H1 (cell line): Measurements from ENCODE around the gene GNG12. TPM values are rescaled to one million over a fixed set of nuclear protein-coding genes. Genes with fewer than 3 reads are reported as not detected.

Experiments used
- CTCF ChIA-PET: fragments of 300-600 bp; sonication (Branson Sonifier 250); formaldehyde crosslinking; loops from one replicate; lab custom pipeline; 2021; ENCODE audit not compliant: partially characterized antibody; lab: Charles Lee
- POLR2A ChIA-PET: fragments of 300-600 bp; sonication (Branson Sonifier 250); formaldehyde crosslinking; loops from one replicate; lab custom pipeline; 2021; ENCODE audit warnings: inconsistent platforms; ENCODE audit not compliant: partially characterized antibody; lab: Charles Lee
- DNase-seq, 2 experiments: peaks; one replicate each; pipeline versions ENCODE4 v3.0.0 to v3.0.0-alpha.2; 2010 to 2022; ENCODE audit warnings: low spot score in 2 of 2, low read depth in 1 of 2, mixed read lengths in 1 of 2
- FAIRE-seq: peaks from 2 replicates; lab custom pipeline; 2011; peaks lifted over from hg19 to GRCh38; lab: Jason Lieb, UNC
- H2AFZ ChIP-seq: 2 replicates; pipeline ENCODE4 v1.8.1; 2012; ENCODE audit warnings: low read length, inconsistent platforms
- H2AK5ac ChIP-seq: 2 replicates; pipeline ENCODE4 v1.6.1; 2013; ENCODE audit warnings: low read depth, low read length
- H2BK120ac ChIP-seq: replicated peaks from 2 replicates; pipeline ENCODE3; 2013; ENCODE audit warnings: low read depth, low read length, inconsistent platforms
- H2BK12ac ChIP-seq: 2 replicates; pipeline ENCODE4 v1.6.1; 2013; ENCODE audit warnings: low read depth, low read length
- H2BK15ac ChIP-seq: 2 replicates; pipeline ENCODE4 v1.6.1; 2013; ENCODE audit warnings: low read length
- H2BK20ac ChIP-seq: 2 replicates; pipeline ENCODE4 v1.6.1; 2013; ENCODE audit warnings: low read length
- H2BK5ac ChIP-seq: 2 replicates; pipeline ENCODE4 v1.6.1; 2013; ENCODE audit warnings: low read depth, low read length
- H3K14ac ChIP-seq: 2 replicates; pipeline ENCODE4 v1.6.1; 2013; ENCODE audit warnings: inconsistent platforms; ENCODE audit not compliant: insufficient read length
- H3K18ac ChIP-seq: 2 replicates; pipeline ENCODE4 v1.6.1; 2013; ENCODE audit warnings: low read length; ENCODE audit errors: extremely low read depth
- H3K23ac ChIP-seq: 2 replicates; pipeline ENCODE4 v1.6.1; 2013; ENCODE audit warnings: inconsistent platforms; ENCODE audit not compliant: insufficient read length
- H3K23me2 ChIP-seq: 2 replicates; pipeline ENCODE4 v1.6.1; 2013; ENCODE audit warnings: low read depth, low read length
- H3K27ac ChIP-seq: 2 replicates; pipeline ENCODE4 v1.6.1; 2011; ENCODE audit warnings: low read depth, low read length, inconsistent platforms
- H3K27me3 ChIP-seq, 4 experiments: replicated peaks in 1 of 4; 1 replicate in 1 of 4; 2 replicates in 3 of 4; pipeline versions ENCODE4 v1.6.1 to v1.8.1; 2011 to 2013; ENCODE audit warnings: low read length in 3 of 4, mild to moderate bottlenecking in 3 of 4, inconsistent platforms in 2 of 4, mixed read lengths in 2 of 4, moderate library complexity in 1 of 4; ENCODE audit not compliant: control insufficient read depth in 3 of 4, insufficient read depth in 3 of 4; ENCODE audit errors: extremely low read depth in 1 of 4
- H3K36me3 ChIP-seq, 4 experiments: 2 replicates each; pipeline versions ENCODE4 v1.6.1 to v1.8.1; 2011 to 2013; ENCODE audit warnings: mild to moderate bottlenecking in 4 of 4, low read length in 3 of 4, moderate library complexity in 2 of 4, control low read depth in 1 of 4, inconsistent platforms in 1 of 4; ENCODE audit not compliant: insufficient read depth in 4 of 4, control insufficient read depth in 2 of 4
- H3K4ac ChIP-seq: replicated peaks from 2 replicates; pipeline ENCODE3; 2013; ENCODE audit warnings: low read length, low read depth, mixed read lengths, inconsistent platforms; ENCODE audit not compliant: insufficient read length
- H3K4me1 ChIP-seq, 4 experiments: replicated peaks in 1 of 4; 1 replicate in 1 of 4; 2 replicates in 3 of 4; pipeline versions ENCODE4 v1.6.1 to v1.8.1; 2011 to 2013; ENCODE audit warnings: low read length in 3 of 4, inconsistent platforms in 2 of 4, mixed read lengths in 1 of 4; ENCODE audit not compliant: insufficient read depth in 4 of 4, control insufficient read depth in 3 of 4
- H3K4me2 ChIP-seq, 2 experiments: 2 replicates each; pipeline versions ENCODE4 v1.6.1 to v1.8.1; 2011 to 2013; ENCODE audit warnings: low read depth in 2 of 2, low read length in 2 of 2, control low read depth in 1 of 2, inconsistent platforms in 1 of 2, mild to moderate bottlenecking in 1 of 2; ENCODE audit not compliant: insufficient read depth in 1 of 2
- H3K4me3 ChIP-seq, 4 experiments: fragments of 200-600, 300-600 bp in 1 of 4; sonication (generic), shearing (Covaris generic), sonication (Bioruptor Twin) in 1 of 4; 2 replicates each; pipeline versions ENCODE4 v1.5.1 to v1.8.1; 2011 to 2016; ENCODE audit warnings: low read length in 4 of 4, low read depth in 3 of 4, control low read depth in 2 of 4, inconsistent platforms in 2 of 4, mild to moderate bottlenecking in 2 of 4, mixed read lengths in 1 of 4, moderate library complexity in 1 of 4; ENCODE audit not compliant: insufficient read depth in 2 of 4; ENCODE audit errors: extremely low read depth in 1 of 4
- H3K56ac ChIP-seq: replicated peaks from 2 replicates; pipeline ENCODE3; 2013; ENCODE audit warnings: low read depth, mild to moderate bottlenecking, mixed read lengths, low read length, inconsistent platforms; ENCODE audit not compliant: insufficient read length
- H3K79me1 ChIP-seq: 2 replicates; pipeline ENCODE4 v1.6.1; 2013; ENCODE audit warnings: low read depth, low read length, control low read depth
- H3K79me2 ChIP-seq, 2 experiments: 2 replicates each; pipeline versions ENCODE4 v1.6.1 to v1.8.1; 2012 to 2013; ENCODE audit warnings: low read length in 2 of 2, mild to moderate bottlenecking in 2 of 2, inconsistent platforms in 1 of 2; ENCODE audit not compliant: insufficient read depth in 2 of 2, control insufficient read depth in 1 of 2
- H3K9ac ChIP-seq, 4 experiments: replicated peaks in 1 of 4; 1 replicate in 1 of 4; 2 replicates in 3 of 4; pipeline versions ENCODE4 v1.6.1 to v1.8.1; 2011 to 2013; ENCODE audit warnings: low read depth in 3 of 4, low read length in 3 of 4, control low read depth in 2 of 4, mild to moderate bottlenecking in 2 of 4, moderate library complexity in 2 of 4, inconsistent platforms in 1 of 4; ENCODE audit errors: extremely low read depth in 1 of 4
- H3K9me3 ChIP-seq, 2 experiments: 2 replicates each; pipeline versions ENCODE4 v1.6.1 to v1.8.1; 2012 to 2013; ENCODE audit warnings: mild to moderate bottlenecking in 2 of 2, moderate library complexity in 2 of 2, control low read depth in 1 of 2, inconsistent platforms in 1 of 2, low read depth in 1 of 2, low read length in 1 of 2, mixed read lengths in 1 of 2; ENCODE audit not compliant: insufficient read depth in 2 of 2
- H4K20me1 ChIP-seq, 2 experiments: replicated peaks in 1 of 2; 2 replicates each; pipeline versions ENCODE3 to v1.8.1; 2011 to 2013; ENCODE audit warnings: inconsistent platforms in 2 of 2, low read length in 2 of 2, mild to moderate bottlenecking in 1 of 2; ENCODE audit not compliant: insufficient read depth in 2 of 2, control insufficient read depth in 1 of 2
- H4K5ac ChIP-seq: 2 replicates; pipeline ENCODE4 v1.6.1; 2013; ENCODE audit warnings: low read length, low read depth, mixed read lengths, inconsistent platforms; ENCODE audit not compliant: insufficient read length
- H4K8ac ChIP-seq: 2 replicates; pipeline ENCODE4 v1.8.0; 2013; ENCODE audit warnings: mild to moderate bottlenecking, moderate library complexity, low read length, inconsistent platforms; ENCODE audit not compliant: insufficient read depth; ENCODE audit errors: extremely low read depth
- H4K91ac ChIP-seq: replicated peaks from 2 replicates; pipeline ENCODE3; 2013; ENCODE audit warnings: low read length, mixed read lengths, inconsistent platforms; ENCODE audit not compliant: insufficient read length
- ASH2L ChIP-seq: fragments of 200-600, 300-600 bp; sonication (generic); IDR thresholded peaks from one replicate; pipeline ENCODE4 v1.7.1; 2017; ENCODE audit warnings: low read length
- WGBS, 2 experiments: shearing (Covaris generic) in 1 of 2; methylation state at CpG; one replicate each; pipeline versions ENCODE4 v1.1.6 to v1.1.7; 2013 to 2015; ENCODE audit warnings: low lambda C conversion rate in 2 of 2, mixed read lengths in 2 of 2, inconsistent platforms in 1 of 2, low coverage in 1 of 2, missing lambda C conversion rate in 1 of 2; ENCODE audit not compliant: insufficient replicate concordance in 2 of 2, insufficient coverage in 1 of 2, insufficient read length in 1 of 2; ENCODE audit errors: extremely low coverage in 1 of 2, missing lambda C conversion rate in 1 of 2; 5-methylcytosine and 5-hydroxymethylcytosine counted together
- polyA plus RNA-seq, 7 experiments: library from polyadenylated mRNA; depleted of rRNA in 3 of 7; stranded (reverse) in 5 of 7; unstranded in 2 of 7; fragments of >200 nt in 5 of 7; fragments of 200-250 nt in 2 of 7; gene quantifications; 1 replicate in 5 of 7; 2 replicates in 1 of 7; 4 replicates in 1 of 7; pipeline versions ENCODE4 v1.2.1 to v1.2.3, GENCODE V29; 2011 to 2013; ENCODE audit warnings: missing spikeins in 2 of 7, mixed read lengths in 2 of 7
- total RNA-seq: library from RNA; stranded (reverse); fragmentation: NEBNext Ultra II Directional; extraction: Animal tissue kit (Norgen Biotek cat#: 25700); gene quantifications from 2 replicates; pipeline ENCODE4 v1.2.1, GENCODE V29; 2021
- TF ChIP-seq, protein P1 (sequence below): IDR thresholded peaks from 2 replicates; pipeline ENCODE4 v1.6.1; 2011; ENCODE audit warnings: low read length, improper control_type of control experiment

Gene GNG12
- total and polyA plus RNA-seq, 2 of the 8 experiments (the other 6 are each of a cell fraction or from before 2014, with no cell fraction given): 11.4 to 35.8 TPM

DNA sequence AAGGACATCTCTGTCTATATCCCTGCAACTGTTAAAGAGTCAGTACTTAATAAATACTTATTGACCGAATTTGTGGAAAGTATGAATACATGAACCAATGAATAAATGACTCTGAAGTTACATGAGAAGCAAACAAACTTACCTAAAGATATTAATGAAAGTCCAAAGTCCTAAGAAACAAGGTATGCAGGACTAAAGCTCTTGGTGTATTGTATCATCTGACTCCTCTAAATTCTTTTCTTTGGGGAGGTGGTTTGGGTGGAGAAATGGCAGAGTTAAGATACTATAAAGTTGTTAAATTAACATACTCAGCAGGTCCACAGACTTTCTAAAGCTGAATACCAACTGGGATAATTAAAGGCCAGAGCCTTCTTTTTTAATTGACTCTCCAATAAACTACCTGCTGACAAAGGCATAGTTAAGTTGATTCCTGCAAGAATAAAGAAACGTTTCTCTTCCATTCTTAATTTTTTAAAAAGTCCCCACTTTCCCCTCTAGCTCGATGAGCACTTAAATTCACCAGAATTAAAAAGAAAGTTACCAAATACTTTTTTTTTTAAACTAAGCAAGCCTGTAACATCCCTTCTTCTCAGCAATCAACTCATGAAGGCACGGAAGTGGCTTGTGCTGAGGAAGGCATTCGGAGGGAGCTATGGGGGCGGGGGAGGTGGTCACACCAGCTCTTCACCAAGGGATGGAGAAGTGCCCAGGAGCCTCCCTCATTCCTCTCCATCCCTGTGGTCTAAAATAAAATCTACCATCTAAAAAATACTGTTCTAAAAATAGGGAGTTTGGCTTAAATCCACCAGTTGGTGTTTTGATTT is 87.2 kb downstream of the GNG12 start:
- H3K18ac ChIP-seq: 0 out of 2 replicates have a peak overlapping the region, but pooled peaks have one; percentile 39
- no peak overlapping the region for H2BK12ac ChIP-seq
- 12% methylated on average over 6 of the region's 6 CpGs; no CpG with 5 or more reads in 1 of the 2 experiments for WGBS, 2 experiments
- no peak overlapping the region for H3K56ac ChIP-seq
- H4K91ac ChIP-seq: no peak overlapping the region
- DNase-seq (no peak), FAIRE-seq (no peak)
- H2BK15ac ChIP-seq: no peak overlapping the region
- no peak overlapping the region for H3K14ac ChIP-seq
- H3K27me3 ChIP-seq: no peaks in the 10 kb centered on the region
- no peak overlapping the region for H2AFZ ChIP-seq
- H3K4ac ChIP-seq: no peak overlapping the region
- no peak overlapping the region for H4K8ac ChIP-seq
- no peaks in the 10 kb centered on the region for H3K79me2 ChIP-seq
- H3K9ac ChIP-seq: no peak overlapping the region
- H3K4me2 ChIP-seq: peak overlapping the region in 1 of 2 experiments; percentile 40; a peak in 3 of 4 replicates
- no peaks in the 10 kb centered on the region for H3K9me3 ChIP-seq
- no peak overlapping the region for H2BK20ac ChIP-seq
- H2BK120ac ChIP-seq: no peak overlapping the region
- no peak overlapping the region for H2AK5ac ChIP-seq
- ChIA-PET POLR2A (interaction anchor here (0.7 to 2.9 kb wide), 6 partner anchors 12 to 67 kb away, joined by 3 to 15 read pairs (median 3); partner anchors contain the start of gene GADD45A), CTCF (interaction anchor here (0.6 to 8.2 kb wide), 12 partner anchors 11 to 317 kb away, joined by 3 to 54 read pairs (median 4); partner anchors contain the start of gene GADD45A)
- H3K23ac ChIP-seq: no peak overlapping the region
- no peaks in the 10 kb centered on the region for H4K20me1 ChIP-seq
- no peaks in the 10 kb centered on the region for H3K36me3 ChIP-seq
- H4K5ac ChIP-seq: peak overlapping the region; percentile 74
- H3K79me1 ChIP-seq: no peaks in the 10 kb centered on the region
- H3K27ac ChIP-seq: no peak overlapping the region
- peaks cover 8 to 35% (median 25%) of the 10 kb centered on the region in 4 experiments; a peak in 6 of 7 replicates for H3K4me1 ChIP-seq
- peak overlapping the region in 1 of 4 experiments; percentile 40; a peak in 3 of 8 replicates for H3K4me3 ChIP-seq
- H3K23me2 ChIP-seq: no peaks in the 10 kb centered on the region
- H2BK5ac ChIP-seq: no peak overlapping the region
- peak; percentile 55 for TF ChIP-seq ASH2L
- TF ChIP-seq, protein P1, sequence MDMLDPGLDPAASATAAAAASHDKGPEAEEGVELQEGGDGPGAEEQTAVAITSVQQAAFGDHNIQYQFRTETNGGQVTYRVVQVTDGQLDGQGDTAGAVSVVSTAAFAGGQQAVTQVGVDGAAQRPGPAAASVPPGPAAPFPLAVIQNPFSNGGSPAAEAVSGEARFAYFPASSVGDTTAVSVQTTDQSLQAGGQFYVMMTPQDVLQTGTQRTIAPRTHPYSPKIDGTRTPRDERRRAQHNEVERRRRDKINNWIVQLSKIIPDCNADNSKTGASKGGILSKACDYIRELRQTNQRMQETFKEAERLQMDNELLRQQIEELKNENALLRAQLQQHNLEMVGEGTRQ: no peak
